HS-5 (cell line): ENCODE results near the gene WDCP.
"Not testable (repeated sequence)": the region's sequence is repeated elsewhere in the genome, so short reads cannot be mapped to it uniquely, and the experiment has no call there.

Source experiments
- DNase-seq: peaks from one replicate; pipeline ENCODE4 v3.0.0-alpha.2; 2012; ENCODE audit warnings: low read depth

The WDCP gene

GRCh38 chr2:24021122-24021998 is 25.8 kb downstream of the WDCP start:
- no peak for DNase-seq

- DNase-seq, result no peak
Observed at GRCh38 chr2:24020244-24020643, 26.9 kb downstream of the WDCP start.

- DNase-seq, result no peak
Observed at GRCh38 chr2:24019729-24020128, 27.5 kb downstream of the WDCP start.

GRCh38 chr2:24018241-24018640 is 28.9 kb downstream of the WDCP start:
- no peak for DNase-seq

GRCh38 chr2:24017711-24018110 is 29.5 kb downstream of the WDCP start:
- no peak for DNase-seq

GRCh38 chr2:24016853-24017703 is 30.1 kb downstream of the WDCP start:
- DNase-seq, result no peak

GRCh38 chr2:24016376-24016761 is 30.8 kb downstream of the WDCP start:
- DNase-seq, result no peak

GRCh38 chr2:24015562-24016375 is 31.4 kb downstream of the WDCP start:
- DNase-seq, result peak; percentile 93

- DNase-seq, result not testable (repeated sequence)
Observed at GRCh38 chr2:24014902-24015301, 32.3 kb downstream of the WDCP start.

- DNase-seq, result no peak
Observed at GRCh38 chr2:24012521-24013188, 34.5 kb downstream of the WDCP start.

- no peak for DNase-seq
Observed at GRCh38 chr2:24011250-24012104, 35.7 kb downstream of the WDCP start.

GRCh38 chr2:24010477-24011249 is 36.5 kb downstream of the WDCP start:
- DNase-seq, result no peak

- DNase-seq, result no peak
Observed at GRCh38 chr2:24009680-24010476, 37.3 kb downstream of the WDCP start, which contains the start of gene MFSD2B. MFSD2B (plus strand) TSS chr2:24010085; CDS start chr2:24010097, 12 bp downstream.

GRCh38 chr2:24009367-24009679 is 37.9 kb downstream of the WDCP start:
- DNase-seq, result no peak

- DNase-seq, result no peak
Observed at GRCh38 chr2:24008672-24009366, 38.4 kb downstream of the WDCP start.

- no peak for DNase-seq
Observed at GRCh38 chr2:24007693-24008092, 39.5 kb downstream of the WDCP start.

- no peak for DNase-seq
Observed at GRCh38 chr2:23994567-23994966, 52.6 kb downstream of the WDCP start.

GRCh38 chr2:23993736-23994269 is 53.4 kb downstream of the WDCP start:
- no peak for DNase-seq
